HepG2 (cell line): ENCODE measurements around the gene MPIG6B. TPM values are rescaled to one million over a fixed set of nuclear protein-coding genes. Genes with fewer than 3 reads are reported as not detected.
A peak's percentile ranks its signal among the peaks of the same experiment; 100 is the strongest.

Experiments used
- AKAP8 ChIP-seq: sonication (generic); formaldehyde crosslinking; IDR thresholded peaks from 2 replicates; pipeline ENCODE4 v1.5.1; 2020; ENCODE audit warnings: mild to moderate bottlenecking, missing genetic modification reagents
- ARID4A ChIP-seq: sonication (generic); formaldehyde crosslinking; IDR thresholded peaks from 2 replicates; pipeline ENCODE4 v1.5.0; 2020; ENCODE audit warnings: mild to moderate bottlenecking, missing genetic modification reagents, borderline replicate concordance
- ATF2 ChIP-seq: sonication (generic); formaldehyde crosslinking; IDR thresholded peaks from 2 replicates; pipeline ENCODE4 v1.4.0; 2020; ENCODE audit warnings: missing genetic modification reagents
- ELF3 ChIP-seq: IDR thresholded peaks from 2 replicates; pipeline ENCODE4 v1.6.1; 2016; ENCODE audit warnings: missing genetic modification reagents, missing compliant biosample characterization
- EP300 ChIP-seq, 3 experiments: sonication (generic) in 1 of 3; formaldehyde crosslinking in 1 of 3; IDR thresholded peaks; 2 replicates each; pipeline versions ENCODE4 v1.5.1 to v1.6.1; 2011 to 2020; ENCODE audit warnings: low read depth in 2 of 3, low read length in 2 of 3, borderline replicate concordance in 1 of 3, improper control_type of control experiment in 1 of 3, mild to moderate bottlenecking in 1 of 3, missing genetic modification reagents in 1 of 3, moderate library complexity in 1 of 3
- FOXP1 ChIP-seq, 2 experiments: fragments of 450-650 bp in 1 of 2; IDR thresholded peaks; 2 replicates each; pipeline ENCODE4 v1.6.1; 2017 to 2018; ENCODE audit warnings: antibody characterized with exemption in 1 of 2
- HMGXB4 ChIP-seq, 2 experiments: sonication (generic) in 1 of 2; formaldehyde crosslinking in 1 of 2; IDR thresholded peaks; 2 replicates each; pipeline versions ENCODE4 v1.4.0 to v1.6.1; 2018 to 2020; ENCODE audit warnings: missing genetic modification reagents in 2 of 2, borderline replicate concordance in 1 of 2, low read depth in 1 of 2, mild to moderate bottlenecking in 1 of 2, missing biosample characterization in 1 of 2
- PRDM15 ChIP-seq: sonication (generic); formaldehyde crosslinking; IDR thresholded peaks from 2 replicates; pipeline ENCODE4 v1.4.0; 2020; ENCODE audit warnings: missing genetic modification reagents
- SNAPC5 ChIP-seq: sonication (generic); formaldehyde crosslinking; IDR thresholded peaks from 2 replicates; pipeline ENCODE4 v1.8.1; 2023; ENCODE audit warnings: mild to moderate bottlenecking, missing genetic modification reagents, borderline replicate concordance
- TAF1 ChIP-seq: sonication (generic); formaldehyde crosslinking; IDR thresholded peaks from 2 replicates; pipeline ENCODE4 v1.4.0; 2020; ENCODE audit warnings: missing genetic modification reagents
- TEF ChIP-seq: sonication (generic); formaldehyde crosslinking; IDR thresholded peaks from 2 replicates; pipeline ENCODE4 v1.5.0; 2020; ENCODE audit warnings: missing genetic modification reagents
- ZNF441 ChIP-seq: sonication (generic); formaldehyde crosslinking; IDR thresholded peaks from 2 replicates; pipeline ENCODE4 v1.7.0; 2021; ENCODE audit warnings: missing genetic modification reagents, borderline replicate concordance
- polyA plus RNA-seq, 8 experiments: library from polyadenylated mRNA; depleted of rRNA in 3 of 8; stranded (reverse) in 7 of 8; unstranded in 1 of 8; fragments of >200 nt; fragmentation: Illumina TruSeq in 4 of 8; extraction: Trizol in 4 of 8; gene quantifications; 2 replicates each; pipeline versions ENCODE4 v1.2.1 to v1.2.3, GENCODE V29; 2011 to 2016; ENCODE audit warnings: low read depth in 4 of 8, missing spikeins in 1 of 8, mixed read lengths in 1 of 8; ENCODE audit not compliant: insufficient read depth in 1 of 8
- total RNA-seq, 5 experiments: library from RNA; depleted of rRNA; stranded (reverse); fragments of >200 nt; fragmentation: Illumina TruSeq; extraction: Trizol; gene quantifications; 2 replicates each; pipeline ENCODE4 v1.2.3, GENCODE V29; 2016; ENCODE audit warnings: low read depth in 1 of 5

Gene MPIG6B
- total and polyA plus RNA-seq, 2 of the 13 experiments (the other 11 are each of a cell fraction or from before 2014, with no cell fraction given) = not detected

- TF ChIP-seq PRDM15 (no peak), AKAP8 (CRISPR knock-in tag) (0 out of 2 replicates have a peak, but pooled peaks have one; percentile 43), FOXP1 (IDR thresholded peaks at IDR 0.05) (no peak), FOXP1 (CRISPR knock-in tag; IDR thresholded peaks at IDR 0.05) (no peak), ARID4A (CRISPR knock-in tag) (peak; percentile 49; the same call in 1 of the 2 replicates), HMGXB4 (CRISPR knock-in tag; IDR thresholded peaks at IDR 0.05; ENCODE audit: borderline replicate concordance in 1 of 2, low read depth in 1 of 2) (peak in 1 of 2 experiments; percentile 65; a peak in 2 of 4 replicates), ELF3 (CRISPR knock-in tag) (peak; percentile 45; the same call in 1 of the 2 replicates), SNAPC5 (CRISPR knock-in tag) (no peak), EP300 (IDR thresholded peaks at IDR 0.05; ENCODE audit: low read depth in 2 of 2, low read length in 2 of 2) (peak in 1 of 2 experiments; percentile 53; a peak in 1 of 4 replicates), EP300 (CRISPR knock-in tag; IDR thresholded peaks at IDR 0.05; ENCODE audit: borderline replicate concordance) (no peak; the same call in 1 of the 2 replicates), TEF (0 out of 2 replicates have a peak, but pooled peaks have one; percentile 21), ZNF441 (CRISPR knock-in tag) (0 out of 2 replicates have a peak, but pooled peaks have one; percentile 40), TAF1 (CRISPR knock-in tag) (peak; percentile 69), ATF2 (no peak)
Observed at GRCh38 chr6:31734821-31735406, 11.7 kb downstream of the MPIG6B start (continued).
